HG03025 (cell line): ENCODE data around the gene FN1.
"Not testable (repeated sequence)": the region's sequence is repeated elsewhere in the genome, so short reads cannot be mapped to it uniquely, and the experiment has no call there.

ENCODE experiments used
- ATAC-seq: cut with Tn5 transposase; IDR thresholded peaks from one replicate; pipeline ENCODE4 v1.9.1; 2021; ENCODE audit warnings: mild to moderate bottlenecking, moderate library complexity; ENCODE audit not compliant: unreplicated experiment, low FRiP score

FN1 gene

DNA sequence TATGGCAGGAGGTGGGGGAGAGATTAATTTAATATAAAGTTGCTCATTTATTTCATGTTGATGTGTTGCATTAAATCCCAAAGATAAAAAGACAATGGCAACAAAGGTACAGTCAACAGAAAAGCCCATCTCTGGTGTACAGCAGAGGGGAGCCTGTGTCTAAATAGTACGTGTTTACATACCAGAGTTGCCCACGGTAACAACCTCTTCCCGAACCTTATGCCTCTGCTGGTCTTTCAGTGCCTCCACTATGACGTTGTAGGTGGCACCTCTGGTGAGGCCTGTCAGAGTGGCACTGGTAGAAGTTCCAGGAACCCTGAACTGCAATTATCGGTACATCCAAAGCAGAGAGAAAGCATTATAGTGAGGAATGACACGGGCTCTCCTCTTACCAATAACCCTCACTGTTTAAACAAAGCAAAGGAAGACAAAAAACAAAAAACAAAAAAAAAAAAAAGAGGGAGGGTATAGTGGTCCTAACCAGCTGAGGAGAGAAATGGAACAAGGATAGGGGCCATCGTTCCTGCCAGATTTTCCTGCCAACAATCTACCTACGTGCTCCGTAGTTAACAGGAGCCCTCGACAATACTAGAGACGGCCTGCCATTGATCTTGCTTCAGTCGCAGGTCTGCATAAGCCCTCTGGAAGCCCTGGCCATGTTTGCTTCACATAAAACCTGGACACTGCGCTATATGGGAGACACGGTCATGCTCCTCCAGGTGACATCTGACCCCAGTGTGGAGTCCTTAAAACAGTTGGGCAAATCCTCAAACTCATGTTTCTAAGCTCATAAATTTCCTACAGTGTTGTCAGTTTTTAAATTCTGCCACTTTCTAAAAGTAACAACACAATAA, 65.5 kb downstream of the FN1 start:
- no peak for ATAC-seq

DNA sequence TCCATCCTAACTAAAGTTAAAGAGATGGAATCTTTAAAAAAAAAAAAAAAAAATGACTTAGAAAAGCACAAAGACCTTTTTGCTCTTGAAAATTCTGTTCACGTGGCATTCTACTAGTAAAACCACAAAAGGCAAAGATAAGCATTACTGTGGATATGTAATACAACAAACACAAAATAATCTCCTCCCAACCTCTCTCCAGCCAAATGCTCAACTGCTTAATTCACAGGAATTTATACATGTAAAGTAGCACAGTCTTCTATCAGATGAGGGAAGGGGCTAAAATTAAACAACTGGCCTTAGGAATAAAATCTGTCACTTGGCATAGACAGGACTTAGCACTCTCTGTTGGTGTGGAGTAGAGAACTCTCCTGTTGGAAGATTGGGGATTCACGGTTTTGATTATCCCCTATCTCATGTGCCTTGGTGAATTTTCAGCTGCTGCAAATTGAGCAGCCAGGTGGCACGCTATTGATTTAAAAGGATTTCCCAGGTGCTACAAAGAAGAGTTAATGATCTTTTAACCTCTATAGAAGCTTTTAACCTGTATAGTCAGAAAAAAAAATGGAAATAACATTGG, 66.6 kb downstream of the FN1 start:
- ATAC-seq = no peak

DNA sequence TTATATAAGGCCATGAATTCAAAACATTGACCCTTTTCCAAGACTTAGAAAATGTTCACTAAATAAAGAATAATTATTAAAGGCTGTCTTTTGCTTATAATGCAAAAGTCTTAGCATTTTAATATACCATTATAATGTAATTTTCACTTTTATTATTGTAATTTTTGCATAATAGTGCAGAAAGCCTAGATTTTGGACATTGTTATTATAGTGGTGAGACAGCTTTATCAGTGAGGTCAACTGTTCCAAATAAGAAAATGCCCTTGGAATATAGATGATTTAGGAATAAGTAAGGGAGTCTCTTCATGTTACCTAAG, 67.4 kb downstream of the FN1 start:
- ATAC-seq = no peak

DNA sequence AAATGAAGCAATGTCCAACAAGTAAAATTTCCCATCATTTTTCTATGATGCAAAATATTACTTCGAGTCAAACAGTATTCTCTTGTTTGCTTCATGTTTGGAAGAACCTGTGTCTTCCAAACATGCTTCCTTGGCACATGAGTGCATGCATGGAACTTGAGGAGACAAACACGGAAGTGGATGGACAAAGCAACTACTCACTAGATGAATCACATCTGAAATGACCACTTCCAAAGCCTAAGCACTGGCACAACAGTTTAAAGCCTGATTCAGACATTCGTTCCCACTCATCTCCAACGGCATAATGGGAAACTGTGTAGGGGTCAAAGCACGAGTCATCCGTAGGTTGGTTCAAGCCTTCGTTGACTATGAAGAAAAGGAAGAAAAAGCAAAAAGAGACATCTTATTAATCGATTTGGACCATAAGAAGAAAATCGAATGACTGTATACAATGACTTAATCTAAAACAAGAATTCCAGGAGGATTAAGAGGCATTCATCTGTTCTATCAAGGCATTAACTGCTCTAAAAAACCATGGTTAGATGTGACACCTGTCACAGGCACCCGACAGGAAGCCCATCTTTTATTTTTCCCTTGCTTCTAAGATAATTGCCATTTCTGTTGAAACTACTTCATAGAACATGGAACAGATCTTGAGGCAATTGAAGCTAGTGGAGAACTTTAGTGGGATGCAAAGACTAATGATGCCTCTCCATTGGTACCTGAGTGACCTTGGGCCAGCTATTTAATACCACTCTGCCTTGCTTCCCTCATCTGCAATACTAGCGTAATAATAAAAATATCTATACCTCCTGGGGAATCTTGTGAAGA, 68.0 kb downstream of the FN1 start:
- no peak for ATAC-seq

DNA sequence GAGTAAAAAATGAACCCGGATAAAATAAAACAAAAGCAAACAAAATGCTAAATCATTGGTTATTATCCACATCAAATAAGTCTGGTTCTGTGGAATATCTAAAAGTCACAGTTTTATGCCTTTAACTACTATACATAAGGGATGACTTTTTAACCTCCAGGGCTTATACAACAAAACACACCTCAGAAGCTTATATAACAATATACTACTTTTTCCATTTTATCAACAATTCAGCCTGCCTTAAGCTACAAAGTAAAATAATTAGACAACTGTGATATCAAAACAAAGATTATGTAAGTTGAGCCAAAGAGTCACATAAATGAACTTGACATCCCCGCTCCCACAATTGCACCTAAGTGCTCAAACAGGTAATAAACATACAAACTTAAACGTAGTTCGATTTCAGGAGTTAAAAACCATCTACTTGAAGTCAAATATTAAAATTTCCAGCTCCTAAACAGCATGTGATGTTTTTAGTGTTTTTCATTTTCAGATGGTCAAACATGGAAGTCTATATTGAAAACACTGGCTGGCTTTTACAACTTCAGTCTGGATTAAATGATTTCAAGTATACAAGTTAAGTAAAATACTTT, 69.3 kb downstream of the FN1 start:
- no peak for ATAC-seq

DNA sequence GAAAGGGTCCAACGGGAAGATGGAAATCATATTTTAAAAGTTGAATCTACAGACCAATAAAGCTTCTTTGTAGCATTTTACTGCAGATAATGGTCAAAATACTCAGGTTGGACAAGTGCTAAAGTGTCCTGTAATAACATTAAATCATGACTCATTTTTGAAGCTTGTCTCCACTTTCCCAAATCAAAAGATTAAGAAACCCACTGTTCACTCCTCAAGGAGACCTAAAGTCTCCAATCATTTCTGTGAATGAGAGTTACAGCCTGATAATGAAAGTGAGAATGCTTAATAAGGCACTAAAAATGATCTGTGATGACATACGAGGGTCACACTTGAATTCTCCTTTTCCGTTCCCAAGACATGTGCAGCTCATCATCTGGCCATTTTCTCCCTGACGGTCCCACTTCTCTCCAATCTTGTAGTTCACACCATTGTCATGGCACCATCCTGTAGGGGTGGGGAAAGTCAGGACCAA, 70.6 kb downstream of the FN1 start:
- no peak for ATAC-seq

DNA sequence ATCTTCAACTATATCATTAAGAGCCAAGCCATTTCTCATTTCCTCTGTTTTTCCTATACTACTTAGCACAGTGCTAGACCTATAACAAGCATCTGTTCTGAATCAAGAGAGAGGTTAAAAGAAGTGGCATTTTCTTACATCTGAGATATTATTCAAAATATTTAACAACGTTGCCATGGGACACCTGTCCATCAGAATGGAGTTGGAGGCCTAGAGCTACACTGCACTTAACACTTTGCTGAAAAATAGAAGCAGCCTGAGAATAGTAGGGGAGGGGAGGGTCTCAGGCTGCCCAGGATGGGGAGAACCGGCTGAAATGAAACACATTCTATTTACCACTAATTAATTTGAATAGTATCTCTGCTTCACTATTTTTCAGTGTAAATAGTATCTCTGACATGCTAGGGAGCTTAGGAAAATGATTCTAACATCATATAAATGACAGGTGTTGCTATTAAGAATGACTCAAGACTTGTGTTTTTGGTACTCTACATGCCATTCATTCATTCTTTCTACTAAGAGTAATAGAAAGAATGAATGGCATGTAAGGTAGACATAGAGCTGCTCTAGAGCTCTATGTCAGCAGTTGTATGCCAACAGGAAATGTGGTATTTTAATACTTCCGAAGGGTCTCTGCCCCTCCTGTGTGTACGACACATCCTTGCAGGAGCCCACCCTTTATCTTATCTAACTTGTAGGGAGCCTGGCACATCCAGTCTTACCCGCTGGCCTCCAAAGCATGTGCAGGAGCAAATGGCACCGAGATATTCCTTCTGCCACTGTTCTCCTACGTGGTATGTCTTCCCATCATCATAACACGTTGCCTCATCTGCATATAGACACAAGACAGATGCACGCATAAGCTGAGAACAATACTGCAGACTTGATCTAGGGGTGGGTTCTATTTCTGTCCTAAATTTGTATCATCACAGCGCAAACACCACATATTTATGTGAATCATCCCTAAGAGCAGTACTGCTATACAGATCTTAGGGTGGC, 71.4 kb downstream of the FN1 start:
- ATAC-seq = no peak

DNA sequence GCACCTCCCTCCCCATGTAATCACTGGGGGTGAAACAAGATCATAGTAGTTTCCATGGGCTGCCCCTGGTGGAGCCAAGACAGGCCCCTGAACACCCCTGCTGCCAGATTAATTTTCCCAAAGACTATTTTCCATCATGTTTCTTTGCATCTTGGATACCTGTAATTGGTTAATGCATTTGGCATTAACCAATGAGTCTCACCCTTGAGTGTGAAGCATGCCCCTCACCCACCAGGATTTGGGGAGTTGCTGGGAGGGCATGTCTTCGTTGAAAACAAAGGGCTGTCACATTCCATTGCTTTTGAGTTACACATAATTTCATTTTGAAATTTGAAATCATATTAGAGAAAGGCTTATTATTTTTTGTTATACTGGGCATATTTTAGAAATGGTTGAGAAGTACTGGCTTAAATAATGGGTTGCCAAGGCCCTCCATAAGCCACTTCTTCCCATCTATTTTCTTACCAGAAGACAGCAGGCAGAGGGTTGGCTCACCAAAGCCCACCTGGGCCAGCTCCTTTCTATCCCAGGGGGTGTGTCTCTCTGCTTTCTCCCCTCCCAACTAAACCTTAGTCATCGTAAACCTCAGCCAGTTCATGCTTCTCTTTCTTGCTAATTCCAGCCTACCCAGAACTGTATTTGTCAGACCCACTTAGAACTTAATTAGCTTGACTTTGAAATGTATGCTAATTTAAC, 72.3 kb downstream of the FN1 start:
- no peak for ATAC-seq

DNA sequence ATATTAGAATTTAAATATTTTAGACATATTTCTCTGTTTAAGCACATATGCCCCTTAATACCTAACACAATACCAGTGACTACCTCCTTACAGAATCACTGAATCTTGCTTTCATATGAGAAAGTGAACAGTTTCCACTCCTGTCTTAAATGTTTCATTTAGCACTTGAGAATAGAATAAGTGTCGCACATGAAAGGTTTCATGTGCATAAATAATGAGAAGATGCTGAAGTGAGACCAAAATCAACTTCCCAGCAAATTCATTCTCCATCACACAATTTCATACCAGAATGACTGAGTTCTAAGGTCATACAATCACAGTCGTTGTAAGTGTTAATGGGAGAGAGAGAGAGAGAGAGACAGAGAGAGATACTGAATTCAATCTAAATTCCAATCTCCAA, 72.8 kb downstream of the FN1 start:
- no peak for ATAC-seq

DNA sequence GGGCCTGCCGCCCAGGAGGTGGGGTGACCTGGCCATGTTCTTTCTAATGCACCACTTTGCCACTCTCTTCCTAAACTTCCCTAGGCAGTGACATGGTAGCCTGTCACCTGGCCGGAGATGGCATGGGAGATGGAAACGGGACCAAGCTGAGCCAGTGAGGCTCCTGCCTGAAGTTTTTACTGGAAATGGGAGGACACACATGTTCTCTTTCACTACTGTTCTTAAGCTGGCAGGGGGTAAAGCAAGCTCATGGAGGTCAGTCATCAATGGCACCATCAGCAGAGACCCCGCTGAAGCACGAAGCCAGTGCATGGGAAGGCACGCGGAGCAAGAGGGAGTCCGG, 73.3 kb downstream of the FN1 start:
- ATAC-seq = no peak

DNA sequence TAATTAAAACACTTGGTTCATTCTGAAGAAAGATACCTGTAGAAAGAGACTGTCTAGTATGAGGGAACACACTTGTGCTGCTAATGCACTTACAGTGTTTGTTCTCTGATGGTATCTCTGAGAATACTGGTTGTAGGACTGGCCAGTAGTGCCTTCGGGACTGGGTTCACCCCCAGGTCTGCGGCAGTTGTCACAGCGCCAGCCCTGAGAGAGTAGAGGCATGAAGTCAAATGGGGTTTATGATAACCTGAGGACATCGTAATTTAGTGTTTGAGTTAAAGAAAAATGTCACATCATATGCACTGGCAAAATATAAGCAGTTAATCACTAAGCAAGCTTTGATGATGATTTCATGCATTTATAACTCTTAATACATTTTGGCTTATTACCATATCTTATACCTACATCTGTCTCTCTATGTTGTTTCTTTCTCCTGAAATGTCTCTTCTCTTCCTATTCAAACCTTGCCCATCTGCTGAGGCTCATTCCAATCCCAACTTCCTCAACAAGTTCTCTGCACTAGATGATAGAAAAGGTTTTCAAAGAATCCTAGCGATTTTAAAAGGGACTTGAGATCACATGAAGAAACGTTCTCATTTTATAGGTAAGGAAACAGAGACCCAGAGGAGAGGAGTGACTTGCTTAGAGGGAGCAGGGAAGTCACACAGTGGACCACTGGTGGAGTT, 73.8 kb downstream of the FN1 start:
- no peak for ATAC-seq

DNA sequence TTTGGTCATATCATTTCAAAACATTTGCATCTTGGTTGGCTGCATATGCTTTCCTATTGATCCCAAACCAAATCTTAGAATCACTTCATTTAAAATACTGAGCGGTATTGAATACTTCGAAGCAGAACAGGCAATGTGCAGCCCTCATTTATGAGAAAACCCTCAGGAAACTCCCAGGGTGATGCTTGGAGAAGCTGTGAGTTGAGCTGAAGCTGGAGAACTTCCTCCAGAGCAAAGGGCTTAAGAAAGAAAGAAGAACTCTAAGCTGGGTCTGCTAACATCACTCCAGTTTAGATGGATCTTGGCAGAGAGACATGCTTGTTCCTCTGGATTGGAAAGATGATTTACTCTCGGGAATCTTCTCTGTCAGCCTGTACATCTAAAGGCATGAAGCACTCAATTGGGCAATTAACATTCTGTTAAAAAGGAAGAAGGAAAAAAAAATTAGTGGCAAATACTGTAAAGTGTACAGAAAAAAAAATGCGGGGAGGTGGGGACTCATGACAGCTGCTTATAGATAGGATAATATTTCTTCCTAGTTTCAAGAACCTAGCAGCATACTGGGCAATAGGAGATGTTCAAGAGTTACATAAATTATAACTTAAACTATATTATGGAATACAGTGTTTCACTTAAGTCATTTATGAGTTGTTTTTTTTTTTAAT, 74.5 kb downstream of the FN1 start:
- ATAC-seq = no peak

DNA sequence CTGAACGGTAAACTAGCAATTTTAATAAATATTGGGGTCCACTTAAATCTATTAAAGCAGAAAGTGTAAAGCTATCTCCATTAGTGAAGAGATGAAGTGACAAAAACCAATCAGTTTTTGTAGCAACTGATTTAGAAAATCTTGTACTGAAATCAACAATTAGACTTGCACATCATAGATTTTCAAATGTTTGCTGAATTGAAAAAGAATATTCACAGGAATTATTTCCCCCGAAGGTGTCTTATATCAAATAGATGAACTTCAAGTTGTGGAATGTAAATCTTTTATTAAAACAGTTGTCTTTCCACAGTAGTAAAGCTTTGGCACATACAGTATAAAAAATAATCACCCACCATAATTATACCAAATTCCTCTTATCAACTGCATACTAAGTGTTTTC, 75.3 kb downstream of the FN1 start:
- ATAC-seq = no peak

DNA sequence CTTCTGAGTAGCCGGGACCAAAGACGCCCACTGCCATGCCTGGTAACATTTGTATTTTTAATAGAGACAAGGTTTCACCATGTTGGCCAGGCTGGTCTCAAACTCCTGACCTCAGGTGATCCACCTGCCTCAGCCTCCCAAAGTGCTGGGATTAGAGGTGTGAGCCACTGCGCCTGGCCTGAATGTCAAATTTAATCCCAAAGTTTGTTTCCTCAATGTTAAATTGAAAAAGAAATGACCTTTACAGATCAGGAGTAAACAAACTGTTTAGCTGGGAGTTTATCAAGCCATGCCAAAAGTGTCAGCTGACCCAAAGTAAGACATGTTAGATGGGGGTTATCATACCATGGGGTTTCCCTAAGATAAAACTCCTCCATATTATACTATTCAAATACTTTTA, 75.8 kb downstream of the FN1 start:
- not testable (repeated sequence) for ATAC-seq

DNA sequence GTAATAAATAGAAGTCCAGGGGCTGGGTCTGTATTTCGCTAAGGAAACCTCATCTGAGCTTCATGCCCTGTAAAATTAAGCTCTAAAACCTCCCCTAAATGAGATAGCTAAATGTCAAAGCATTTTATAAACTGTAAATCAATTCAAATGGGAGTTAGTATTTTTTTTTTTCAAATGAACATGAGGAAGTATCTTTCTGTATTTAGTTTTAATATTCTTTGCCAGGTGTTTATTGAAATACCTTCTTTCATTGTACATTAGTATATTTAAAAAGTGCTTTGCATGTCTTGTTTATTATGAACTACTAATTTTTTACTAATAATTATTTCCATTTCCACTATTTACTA, 76.3 kb downstream of the FN1 start:
- ATAC-seq = no peak

DNA sequence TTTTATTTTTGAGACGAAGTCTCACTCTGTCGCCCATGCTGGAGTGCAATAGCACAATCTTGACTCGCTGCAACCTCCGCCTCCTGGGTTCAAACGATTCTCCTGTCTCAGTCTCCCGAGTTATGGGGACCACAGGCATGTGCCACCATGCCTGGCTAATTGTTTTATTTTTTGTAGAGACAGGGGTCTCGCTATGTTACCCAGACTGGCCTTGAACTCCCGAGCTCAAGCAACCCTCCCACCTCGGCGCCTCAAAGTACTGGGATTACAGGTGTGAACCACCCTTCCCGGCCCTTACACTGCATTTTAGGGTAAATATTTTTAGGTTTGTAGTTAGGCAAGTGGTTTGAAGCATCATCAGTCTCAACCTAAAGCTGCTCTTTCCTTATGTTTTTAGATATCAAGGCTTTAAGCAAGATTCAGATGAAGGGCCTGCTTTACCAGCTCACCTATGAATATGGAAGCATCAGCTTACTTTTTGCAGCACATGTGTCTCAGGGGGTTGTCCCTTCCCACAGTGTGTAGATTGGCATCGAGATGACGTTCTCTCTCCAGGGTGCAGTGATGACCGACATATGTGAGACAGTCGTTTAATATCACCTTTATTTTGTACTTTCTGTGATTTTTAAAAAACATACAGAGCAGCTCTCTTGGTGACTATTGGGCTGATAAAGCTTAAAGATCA, 76.8 kb downstream of the FN1 start:
- ATAC-seq = no peak

DNA sequence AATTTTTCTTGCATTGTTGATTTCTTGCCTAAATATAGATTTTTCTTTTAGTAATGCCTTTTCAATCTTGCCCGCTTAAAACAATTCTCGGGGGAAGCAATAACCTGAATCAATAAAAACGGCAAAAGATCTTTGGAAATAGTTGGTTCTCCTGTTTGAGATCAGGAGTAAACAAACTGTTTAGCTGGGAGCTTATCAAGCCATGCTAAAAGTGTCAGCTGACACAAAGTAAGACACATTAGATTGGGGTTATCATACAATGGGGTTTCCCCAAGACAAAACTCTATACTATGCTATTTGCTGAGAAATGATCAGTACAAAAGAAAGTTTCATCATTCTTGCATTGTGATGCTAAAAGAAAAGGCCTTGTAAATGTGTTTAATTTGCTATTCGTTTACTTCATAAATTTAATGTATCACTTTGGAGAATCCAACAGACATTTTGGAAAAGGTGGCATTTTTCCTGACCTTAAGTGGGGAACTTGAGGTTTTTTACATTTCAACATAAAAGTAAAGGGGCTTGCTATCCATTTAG, 77.5 kb downstream of the FN1 start:
- no peak for ATAC-seq

DNA sequence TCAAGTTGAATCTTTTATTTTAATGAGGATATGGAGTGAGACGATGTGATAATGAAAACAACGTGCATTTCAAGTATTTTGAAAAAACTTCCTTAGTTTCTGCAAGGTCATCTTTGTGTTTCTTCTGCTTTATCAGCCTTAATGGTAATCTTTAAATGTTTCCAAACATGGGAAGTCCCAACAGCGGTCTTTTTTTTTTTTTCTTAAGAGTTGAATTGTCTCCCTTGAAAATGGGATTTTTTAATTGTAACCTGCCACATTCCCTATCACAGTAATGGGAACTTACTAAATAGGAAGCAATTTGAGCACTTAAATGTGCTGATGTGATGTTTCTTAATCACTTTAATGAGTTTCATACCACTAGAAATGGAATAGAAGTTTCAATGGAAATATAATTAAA, 78.2 kb downstream of the FN1 start:
- no peak for ATAC-seq
